D721Med (cell line): ENCODE data around the gene SIGLECL1.
"Not testable (repeated sequence)": the region's sequence is repeated elsewhere in the genome, so short reads cannot be mapped to it uniquely, and the experiment has no call there.

Experiments used
- DNase-seq: peaks from one replicate; pipeline ENCODE4 v3.0.0; 2011; ENCODE audit warnings: low spot score; ENCODE audit not compliant: insufficient read length
- FAIRE-seq: peaks from 2 replicates; lab custom pipeline; 2011; peaks lifted over from hg19 to GRCh38; lab: Jason Lieb, UNC
- TF ChIP-seq, protein P1 (sequence below): IDR thresholded peaks from 2 replicates; pipeline ENCODE4 v1.5.1; 2012; ENCODE audit warnings: mild to moderate bottlenecking, control low read depth; ENCODE audit not compliant: insufficient read depth; ENCODE audit errors: missing control alignments

The SIGLECL1 gene

DNA sequence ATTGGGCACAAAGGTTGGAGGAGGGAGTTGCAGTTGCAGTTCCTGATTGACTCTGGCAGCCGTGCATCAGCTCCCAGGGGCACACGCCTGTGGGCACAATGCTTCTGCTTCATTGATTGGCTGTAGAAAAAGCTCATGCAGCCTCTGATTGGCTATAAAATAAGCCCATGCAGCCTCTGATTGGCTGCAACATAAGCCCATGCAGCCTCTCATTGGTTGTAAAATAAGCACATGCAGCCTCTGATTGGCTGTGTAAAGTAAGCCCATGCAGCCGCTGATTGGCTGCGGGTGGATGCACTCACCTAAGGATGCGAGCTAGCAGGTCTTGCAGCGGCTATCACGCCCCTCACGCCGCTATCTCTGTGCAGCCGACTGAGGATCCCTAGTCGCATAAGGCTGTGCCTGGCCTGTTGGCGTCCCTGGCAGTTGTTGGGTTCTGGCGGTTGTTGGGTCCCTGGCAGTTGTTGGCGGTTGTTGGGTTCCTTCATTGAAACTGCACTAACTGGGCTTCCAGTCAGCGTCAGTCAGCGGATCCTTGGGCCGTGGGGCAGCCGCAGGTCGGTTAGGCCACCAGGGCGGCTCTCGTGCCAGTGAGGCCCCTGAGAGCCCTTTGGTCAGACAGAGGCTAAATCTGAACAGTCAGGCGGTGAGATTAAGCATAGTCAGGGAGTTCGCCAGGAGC, at the start of gene SIGLECL1:
Gene SIGLECL1, plus strand, starts transcription at position 295 of the 682 bp plus-strand sequence. CDS start 12,993 bp downstream, outside the sequence.
- DNase-seq (no peak), FAIRE-seq (no peak)
- TF ChIP-seq, protein P1, sequence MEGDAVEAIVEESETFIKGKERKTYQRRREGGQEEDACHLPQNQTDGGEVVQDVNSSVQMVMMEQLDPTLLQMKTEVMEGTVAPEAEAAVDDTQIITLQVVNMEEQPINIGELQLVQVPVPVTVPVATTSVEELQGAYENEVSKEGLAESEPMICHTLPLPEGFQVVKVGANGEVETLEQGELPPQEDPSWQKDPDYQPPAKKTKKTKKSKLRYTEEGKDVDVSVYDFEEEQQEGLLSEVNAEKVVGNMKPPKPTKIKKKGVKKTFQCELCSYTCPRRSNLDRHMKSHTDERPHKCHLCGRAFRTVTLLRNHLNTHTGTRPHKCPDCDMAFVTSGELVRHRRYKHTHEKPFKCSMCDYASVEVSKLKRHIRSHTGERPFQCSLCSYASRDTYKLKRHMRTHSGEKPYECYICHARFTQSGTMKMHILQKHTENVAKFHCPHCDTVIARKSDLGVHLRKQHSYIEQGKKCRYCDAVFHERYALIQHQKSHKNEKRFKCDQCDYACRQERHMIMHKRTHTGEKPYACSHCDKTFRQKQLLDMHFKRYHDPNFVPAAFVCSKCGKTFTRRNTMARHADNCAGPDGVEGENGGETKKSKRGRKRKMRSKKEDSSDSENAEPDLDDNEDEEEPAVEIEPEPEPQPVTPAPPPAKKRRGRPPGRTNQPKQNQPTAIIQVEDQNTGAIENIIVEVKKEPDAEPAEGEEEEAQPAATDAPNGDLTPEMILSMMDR = no peak

GRCh38 chr19:51201712-51202111, 49.2 kb upstream of the SIGLECL1 start:
- no peak for FAIRE-seq
- TF ChIP-seq, protein P1 = no peak
- DNase-seq = no peak

GRCh38 chr19:51203916-51204315, 47.0 kb upstream of the SIGLECL1 start:
- TF ChIP-seq, protein P1 = no peak
- FAIRE-seq (no peak), DNase-seq (no peak)

DNA sequence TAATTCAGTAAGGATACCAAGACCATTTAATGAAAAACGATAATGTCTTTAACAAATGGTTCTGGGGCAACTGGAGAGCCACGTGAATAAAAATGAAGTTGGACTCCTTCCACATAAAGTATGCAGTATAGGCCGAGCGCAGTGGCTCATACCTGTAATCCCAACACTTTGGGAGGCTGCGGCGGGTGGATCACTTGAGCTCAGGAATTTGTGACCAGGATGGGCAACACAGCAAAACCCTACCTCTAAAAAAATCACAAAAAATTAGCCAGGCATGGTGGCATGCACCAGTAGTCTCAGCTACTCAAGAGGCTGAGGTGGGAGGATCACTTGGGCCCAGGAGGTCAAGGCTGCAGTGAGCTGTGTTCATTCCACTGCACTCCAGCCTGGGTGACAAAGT, 46.6 kb upstream of the SIGLECL1 start:
- FAIRE-seq = no peak
- TF ChIP-seq, protein P1 = no peak
- no peak for DNase-seq

DNA sequence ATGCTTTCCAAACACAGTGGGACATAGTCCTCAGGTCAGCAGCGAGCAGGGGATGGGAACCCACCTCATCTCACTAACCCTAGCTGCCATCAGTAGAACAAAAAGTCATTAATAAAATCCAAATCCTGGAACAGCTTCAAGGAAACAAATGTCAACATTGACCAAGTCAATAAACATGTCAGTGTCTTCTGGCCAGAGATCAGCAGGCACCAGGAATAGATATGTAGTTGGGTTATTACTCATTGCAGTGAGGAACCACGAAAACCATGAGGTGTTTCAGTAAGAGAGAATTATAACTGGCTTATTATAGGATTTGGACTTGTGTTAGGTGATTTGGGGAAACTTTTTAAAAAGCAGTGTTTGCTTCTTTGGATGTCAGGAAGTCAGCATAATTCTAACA, 43.1 kb upstream of the SIGLECL1 start:
- TF ChIP-seq, protein P1 = no peak
- DNase-seq (no peak), FAIRE-seq (no peak)

- TF ChIP-seq, protein P1 = no peak
- FAIRE-seq = no peak
These were observed 40.6 kb upstream of the SIGLECL1 start for GRCh38 chr19:51210191-51210784.

GRCh38 chr19:51210874-51211361, 40.0 kb upstream of the SIGLECL1 start:
- not testable (repeated sequence) for FAIRE-seq, DNase-seq

More at GRCh38 chr19:51210191-51210784, 40.6 kb upstream of the SIGLECL1 start:
- DNase-seq = no peak
